HG02970 (cell line): Measurements from ENCODE around the gene SPEM3.

ENCODE experiments used
- ATAC-seq: cut with Tn5 transposase; IDR thresholded peaks from one replicate; pipeline ENCODE4 v1.9.1; 2021; ENCODE audit warnings: mild to moderate bottlenecking, moderate library complexity, moderate number of reproducible peaks; ENCODE audit not compliant: unreplicated experiment, low FRiP score

Gene SPEM3

GRCh38 chr17:7428557-7428956 lies at the start of gene SPEM3:
Gene SPEM3 (plus strand): TSS chr17:7428857. CDS start chr17:7428903, 46 bp downstream.
- no peak for ATAC-seq

GRCh38 chr17:7379134-7379533 lies 49.5 kb upstream of the SPEM3 start:
- ATAC-seq, result no peak

- no peak for ATAC-seq
Measured at GRCh38 chr17:7380321-7380720, 48.3 kb upstream of the SPEM3 start.

- no peak for ATAC-seq
Measured at GRCh38 chr17:7380855-7381683, 47.6 kb upstream of the SPEM3 start, which contains the start of gene TNK1. Gene TNK1 (plus strand): TSS chr17:7381089. CDS start chr17:7382927, 1,838 bp downstream.

- no peak for ATAC-seq
Measured at GRCh38 chr17:7382901-7383300, 45.8 kb upstream of the SPEM3 start.

GRCh38 chr17:7383371-7383741 lies 45.3 kb upstream of the SPEM3 start:
- no peak for ATAC-seq

- ATAC-seq, result peak; percentile 53
Measured at GRCh38 chr17:7383742-7384488, 44.7 kb upstream of the SPEM3 start.

- no peak for ATAC-seq
Measured at GRCh38 chr17:7384489-7385081, 44.1 kb upstream of the SPEM3 start.

- no peak for ATAC-seq
Measured at GRCh38 chr17:7388856-7389255, 39.8 kb upstream of the SPEM3 start.

GRCh38 chr17:7389924-7390910 lies 38.4 kb upstream of the SPEM3 start:
- ATAC-seq, result no peak

- no peak for ATAC-seq
Measured at GRCh38 chr17:7391307-7391706, 37.4 kb upstream of the SPEM3 start.

GRCh38 chr17:7392696-7393612 lies 35.7 kb upstream of the SPEM3 start:
- ATAC-seq, result no peak

GRCh38 chr17:7393613-7394451 lies 34.8 kb upstream of the SPEM3 start:
- ATAC-seq, result peak; percentile 43

GRCh38 chr17:7394452-7395191 lies 34.0 kb upstream of the SPEM3 start, which contains the start of gene PLSCR3:
Gene PLSCR3 (minus strand): TSS chr17:7394525. CDS start chr17:7394110, 415 bp downstream.
- peak; percentile 78 for ATAC-seq

- no peak for ATAC-seq
Measured at GRCh38 chr17:7396147-7396546, 32.5 kb upstream of the SPEM3 start.

GRCh38 chr17:7398612-7399011 lies 30.0 kb upstream of the SPEM3 start:
- no peak for ATAC-seq

- ATAC-seq, result no peak
Measured at GRCh38 chr17:7403043-7403726, 25.5 kb upstream of the SPEM3 start.
